IPS-15b (cell line): ENCODE results near the gene PTBP3.

ENCODE experiments used
- H3K27me3 ChIP-seq: one replicate; pipeline ENCODE4 v1.6.1; 2013; ENCODE audit warnings: low read length; ENCODE audit not compliant: control insufficient read depth, insufficient read depth
- H3K36me3 ChIP-seq: one replicate; pipeline ENCODE4 v1.6.1; 2013; ENCODE audit warnings: low read length; ENCODE audit not compliant: control insufficient read depth, insufficient read depth
- H3K4me1 ChIP-seq: one replicate; pipeline ENCODE4 v1.6.1; 2013; ENCODE audit warnings: mild to moderate bottlenecking, low read length; ENCODE audit not compliant: control insufficient read depth, insufficient read depth
- H3K4me3 ChIP-seq: one replicate; pipeline ENCODE4 v1.5.1; 2013; ENCODE audit warnings: low read depth, low read length
- H3K9ac ChIP-seq: one replicate; pipeline ENCODE4 v1.6.1; 2013; ENCODE audit warnings: low read depth, mild to moderate bottlenecking, low read length
- H3K9me3 ChIP-seq: one replicate; pipeline ENCODE4 v1.6.1; 2013; ENCODE audit warnings: mild to moderate bottlenecking, low read length; ENCODE audit not compliant: control insufficient read depth, insufficient read depth

PTBP3 gene

DNA sequence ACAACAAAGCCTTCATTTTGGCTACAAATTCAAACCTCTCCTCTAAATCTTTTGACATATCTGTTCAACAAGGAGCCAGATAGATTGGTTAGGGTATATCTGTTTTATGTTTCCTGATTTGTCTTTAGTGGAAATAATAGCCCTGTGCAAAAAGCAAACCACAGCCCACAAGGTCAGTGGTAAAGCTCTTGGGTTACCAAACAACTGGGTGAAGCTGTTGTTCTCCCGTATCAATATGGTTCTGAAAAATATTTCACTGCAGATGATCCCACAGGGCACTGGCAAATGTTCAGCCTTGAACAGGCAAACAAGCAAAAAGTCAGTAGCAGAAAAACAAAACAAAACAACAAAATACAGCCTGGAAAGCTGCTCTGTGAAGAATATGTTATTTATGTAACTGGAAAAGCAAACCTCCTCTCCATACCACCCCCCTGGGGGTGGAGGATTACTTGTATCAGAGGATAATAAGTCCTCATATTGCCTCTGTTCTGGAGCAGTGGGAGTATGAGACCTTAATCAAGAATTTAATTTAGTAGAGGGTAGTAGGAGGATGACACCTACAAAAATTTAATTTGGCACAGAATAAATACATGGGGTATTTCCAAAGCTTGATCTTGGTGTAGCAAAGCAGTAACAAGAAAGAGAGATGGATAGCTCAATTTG lies 20.8 kb upstream of the PTBP3 start:
- Histone ChIP-seq H3K9me3 (no peaks in the 10 kb centered on the region), H3K27me3 (no peaks in the 10 kb centered on the region), H3K9ac (no peak overlapping the region), H3K36me3 (no peaks in the 10 kb centered on the region), H3K4me3 (no peak overlapping the region), H3K4me1 (no peaks in the 10 kb centered on the region)

DNA sequence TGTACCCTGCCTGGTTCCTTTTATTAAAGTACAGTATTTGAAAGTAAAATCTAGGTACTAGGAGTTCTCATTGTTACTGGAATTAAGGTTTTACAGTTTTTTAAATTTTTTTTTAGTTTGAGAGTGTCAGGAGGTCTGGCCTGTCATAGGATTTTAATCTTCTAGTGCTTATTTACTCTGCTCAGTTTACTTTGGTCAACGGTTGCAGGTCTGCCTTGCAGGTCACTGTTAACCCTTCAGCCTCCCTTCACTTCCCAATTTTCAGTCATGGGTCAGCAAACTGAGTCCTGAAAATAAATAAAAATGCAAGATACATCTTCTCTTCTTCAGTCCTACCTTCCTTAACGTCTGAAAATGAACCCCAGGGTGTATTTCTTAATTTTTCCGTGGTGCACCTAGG lies 18.8 kb upstream of the PTBP3 start:
- Histone ChIP-seq H3K36me3 (no peaks in the 10 kb centered on the region), H3K4me1 (peaks cover 3% of the 10 kb centered on the region), H3K4me3 (no peak overlapping the region), H3K9me3 (no peaks in the 10 kb centered on the region), H3K27me3 (no peaks in the 10 kb centered on the region), H3K9ac (no peak overlapping the region)

GRCh38 chr9:112351184-112351583 lies 17.8 kb upstream of the PTBP3 start:
- no peaks in the 10 kb centered on the region for H3K27me3 ChIP-seq
- no peak overlapping the region for H3K9ac ChIP-seq
- H3K4me1 ChIP-seq, result peaks cover 3% of the 10 kb centered on the region
- no peaks in the 10 kb centered on the region for H3K9me3 ChIP-seq
- H3K4me3 ChIP-seq, result no peak overlapping the region
- no peaks in the 10 kb centered on the region for H3K36me3 ChIP-seq

DNA sequence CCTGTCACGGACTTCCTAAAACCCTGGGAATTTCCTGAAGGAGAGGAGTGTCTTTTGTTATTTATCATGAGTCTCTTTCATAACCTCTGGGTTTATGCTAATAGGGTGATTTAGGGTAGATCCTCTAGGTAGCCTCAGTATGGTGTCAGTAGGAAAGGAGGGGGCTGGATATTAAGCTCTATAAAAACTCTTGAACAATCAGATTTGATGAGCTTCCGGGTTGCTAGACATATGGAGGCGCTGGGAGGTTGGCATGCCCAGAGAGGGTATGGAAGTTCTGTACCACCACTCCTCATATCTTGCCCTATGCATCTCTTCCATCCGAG lies 15.6 kb upstream of the PTBP3 start:
- H3K9me3 ChIP-seq, result no peaks in the 10 kb centered on the region
- no peaks in the 10 kb centered on the region for H3K36me3 ChIP-seq
- H3K9ac ChIP-seq, result no peak overlapping the region
- H3K4me3 ChIP-seq, result peak overlapping the region; percentile 41
- H3K4me1 ChIP-seq, result peaks cover 3% of the 10 kb centered on the region
- H3K27me3 ChIP-seq, result no peaks in the 10 kb centered on the region

DNA sequence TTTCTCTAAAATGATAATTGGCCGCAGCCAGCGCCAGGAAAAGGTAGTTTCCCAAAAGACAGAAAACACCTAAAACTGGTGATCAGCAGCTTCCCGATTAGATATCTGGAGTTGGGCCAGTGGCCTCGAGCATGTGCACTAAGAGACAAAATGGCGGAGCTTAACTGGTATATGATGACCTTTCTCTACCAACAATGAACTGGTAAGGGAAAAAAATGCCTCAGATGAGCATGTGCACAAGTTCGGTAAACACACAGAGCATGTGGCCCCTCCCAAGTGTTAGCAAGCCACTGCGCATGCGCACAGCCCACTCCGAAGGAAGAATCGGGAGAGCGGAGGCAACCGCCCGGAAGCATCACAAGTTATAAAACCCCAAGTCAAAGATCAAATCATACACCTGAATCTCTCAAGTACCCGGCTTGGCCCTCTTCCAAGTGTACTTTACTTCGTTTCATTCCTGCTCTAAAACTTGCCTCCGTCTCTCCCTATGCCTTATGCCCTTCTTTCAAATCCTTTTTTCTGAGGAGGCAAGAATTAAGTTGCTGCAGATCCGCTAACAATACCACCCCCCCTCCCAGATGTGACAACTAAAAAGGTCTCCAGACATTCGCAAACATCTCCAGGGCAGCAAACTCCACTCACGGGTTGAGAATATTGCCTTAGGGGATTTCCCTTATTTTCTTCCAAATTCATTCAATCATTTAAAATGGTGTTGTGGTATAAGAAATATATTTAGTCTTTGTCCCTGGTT lies 15.0 kb upstream of the PTBP3 start:
- Histone ChIP-seq H3K9me3 (no peaks in the 10 kb centered on the region), H3K4me3 (peak overlapping the region; percentile 41), H3K9ac (no peak overlapping the region)

DNA sequence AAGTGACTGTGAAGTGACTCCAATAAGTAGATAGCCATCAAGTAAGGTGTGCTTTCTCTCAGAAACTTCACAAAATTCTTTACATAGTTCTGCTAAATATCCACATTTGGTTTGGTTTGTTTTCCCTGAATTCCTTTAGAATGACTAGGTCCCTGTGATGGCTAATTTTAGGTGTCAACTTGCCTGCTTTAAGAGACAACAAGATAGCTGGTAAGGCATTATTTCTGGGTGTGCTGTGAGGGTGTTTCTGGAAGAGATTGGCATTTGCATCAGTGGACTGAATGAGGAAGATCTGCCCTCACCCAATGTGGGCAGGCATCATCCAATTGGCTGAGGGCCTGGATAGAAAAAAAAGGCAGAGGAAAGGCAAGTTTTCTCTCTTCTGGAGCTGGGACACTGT lies 8.3 kb upstream of the PTBP3 start:
- Histone ChIP-seq H3K9me3 (no peaks in the 10 kb centered on the region), H3K4me3 (no peak overlapping the region), H3K36me3 (no peaks in the 10 kb centered on the region), H3K27me3 (no peaks in the 10 kb centered on the region), H3K9ac (no peak overlapping the region), H3K4me1 (no peaks in the 10 kb centered on the region)

More for the DNA sequence above, 15.0 kb upstream of the PTBP3 start:
- H3K36me3 ChIP-seq, result no peaks in the 10 kb centered on the region
- H3K27me3 ChIP-seq, result no peaks in the 10 kb centered on the region
- peaks cover 3% of the 10 kb centered on the region for H3K4me1 ChIP-seq

GRCh38 chr9:112339886-112340285 lies 6.5 kb upstream of the PTBP3 start:
- Histone ChIP-seq H3K27me3 (no peaks in the 10 kb centered on the region), H3K4me1 (no peaks in the 10 kb centered on the region)

DNA sequence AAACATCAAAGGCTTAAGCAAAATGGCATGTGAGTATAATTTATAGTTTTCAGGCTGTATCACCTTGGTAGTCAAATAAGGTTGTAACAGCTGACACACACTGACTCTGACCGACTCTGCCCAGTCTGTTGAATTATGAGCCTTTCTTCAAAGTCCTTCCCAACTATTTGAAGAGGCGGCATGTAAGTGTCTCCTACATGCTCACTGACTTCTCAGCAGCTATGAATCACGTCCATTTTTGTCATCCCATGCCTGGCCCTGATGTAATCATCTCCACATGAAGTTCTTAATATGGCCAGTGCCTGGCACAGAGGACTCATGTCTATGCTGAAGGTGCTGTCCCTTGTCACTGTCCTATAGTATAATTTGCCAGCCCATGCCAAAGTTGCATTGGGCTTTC lies 5.1 kb upstream of the PTBP3 start:
- H3K36me3 ChIP-seq, result no peaks in the 10 kb centered on the region
- no peaks in the 10 kb centered on the region for H3K27me3 ChIP-seq
- no peaks in the 10 kb centered on the region for H3K4me1 ChIP-seq
- H3K9ac ChIP-seq, result no peak overlapping the region
- H3K9me3 ChIP-seq, result no peaks in the 10 kb centered on the region
- no peak overlapping the region for H3K4me3 ChIP-seq

More at GRCh38 chr9:112339886-112340285, 6.5 kb upstream of the PTBP3 start:
- Histone ChIP-seq H3K9ac (no peak overlapping the region), H3K36me3 (no peaks in the 10 kb centered on the region), H3K9me3 (no peaks in the 10 kb centered on the region), H3K4me3 (no peak overlapping the region)

- Histone ChIP-seq H3K9ac (no peak overlapping the region), H3K4me3 (no peak overlapping the region), H3K4me1 (no peaks in the 10 kb centered on the region), H3K27me3 (no peaks in the 10 kb centered on the region), H3K9me3 (no peaks in the 10 kb centered on the region), H3K36me3 (no peaks in the 10 kb centered on the region)
Measured at GRCh38 chr9:112337547-112337946, 4.1 kb upstream of the PTBP3 start.

- Histone ChIP-seq H3K27me3 (no peaks in the 10 kb centered on the region), H3K9me3 (no peaks in the 10 kb centered on the region), H3K9ac (peak overlapping the region; percentile 28), H3K4me3 (peak overlapping the region; percentile 66), H3K4me1 (no peaks in the 10 kb centered on the region), H3K36me3 (no peaks in the 10 kb centered on the region)
Measured at GRCh38 chr9:112334432-112334841, 1.0 kb upstream of the PTBP3 start.

GRCh38 chr9:112333639-112334431 lies 416 bp upstream of the PTBP3 start:
- Histone ChIP-seq H3K9me3 (no peaks in the 10 kb centered on the region), H3K4me1 (no peaks in the 10 kb centered on the region), H3K36me3 (no peaks in the 10 kb centered on the region), H3K9ac (peak overlapping the region; percentile 75), H3K4me3 (peak overlapping the region; percentile 78), H3K27me3 (no peaks in the 10 kb centered on the region)

DNA sequence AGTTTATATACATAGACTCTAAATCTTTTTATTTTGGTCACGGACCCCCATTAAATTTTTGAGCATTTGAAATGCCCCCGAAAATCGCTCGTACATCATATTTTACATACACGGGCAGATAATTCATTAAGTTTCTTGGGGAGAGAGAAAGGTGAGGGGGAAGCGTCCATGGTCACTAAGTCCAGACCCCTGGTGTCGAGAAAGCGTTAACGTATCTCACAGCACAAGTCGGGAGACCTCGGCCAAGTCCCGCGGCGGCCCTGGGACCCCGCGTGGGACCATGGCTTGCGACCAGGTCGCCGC lies 794 bp downstream of the PTBP3 start:
- Histone ChIP-seq H3K36me3 (no peaks in the 10 kb centered on the region), H3K27me3 (no peaks in the 10 kb centered on the region), H3K9ac (peak overlapping the region; percentile 68), H3K4me1 (no peaks in the 10 kb centered on the region), H3K9me3 (no peaks in the 10 kb centered on the region), H3K4me3 (peak overlapping the region; percentile 78)
